ENCODE data around the gene LRCH1.

Gene LRCH1

DNA sequence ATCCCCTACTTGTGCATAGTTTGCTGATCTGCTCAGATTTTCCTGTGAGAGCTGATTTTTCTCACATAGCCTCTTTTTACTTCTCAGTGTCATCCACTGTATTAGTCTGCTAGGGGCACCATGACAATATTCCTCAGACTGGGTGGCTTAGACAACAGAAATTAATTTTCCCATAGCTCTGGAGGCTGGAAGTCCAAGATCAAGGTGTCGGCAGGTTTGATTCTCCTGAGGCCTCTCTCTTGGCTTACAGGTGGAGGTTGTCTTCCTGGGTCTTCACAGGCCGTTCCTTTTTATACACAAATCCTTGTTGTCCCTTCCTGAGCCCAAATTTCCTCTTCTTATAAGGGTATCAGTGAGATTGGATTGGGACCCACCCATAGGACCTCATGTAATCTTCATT lies 9.2 kb downstream of the LRCH1 start:
- DNase-seq: no peak

DNA sequence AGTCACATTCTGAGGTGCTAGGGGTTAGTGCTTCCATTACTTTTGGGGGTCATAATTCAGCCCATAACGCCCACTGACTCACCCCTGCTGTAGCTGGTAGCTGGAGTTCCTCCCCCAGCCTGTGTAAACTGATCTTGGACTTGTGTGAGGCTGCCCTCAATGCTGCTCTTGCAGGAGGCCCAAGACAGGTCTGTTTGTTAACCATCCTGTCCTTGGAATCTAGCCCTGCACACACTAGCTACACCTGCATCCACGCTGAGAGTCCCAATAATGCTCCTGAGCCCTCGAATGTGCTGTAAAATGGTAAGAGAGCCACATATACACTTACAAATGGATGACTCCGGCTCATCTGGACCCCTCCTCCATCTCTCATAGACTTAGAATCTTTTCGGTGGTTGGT lies 9.6 kb downstream of the LRCH1 start:
- no peak for DNase-seq

DNA sequence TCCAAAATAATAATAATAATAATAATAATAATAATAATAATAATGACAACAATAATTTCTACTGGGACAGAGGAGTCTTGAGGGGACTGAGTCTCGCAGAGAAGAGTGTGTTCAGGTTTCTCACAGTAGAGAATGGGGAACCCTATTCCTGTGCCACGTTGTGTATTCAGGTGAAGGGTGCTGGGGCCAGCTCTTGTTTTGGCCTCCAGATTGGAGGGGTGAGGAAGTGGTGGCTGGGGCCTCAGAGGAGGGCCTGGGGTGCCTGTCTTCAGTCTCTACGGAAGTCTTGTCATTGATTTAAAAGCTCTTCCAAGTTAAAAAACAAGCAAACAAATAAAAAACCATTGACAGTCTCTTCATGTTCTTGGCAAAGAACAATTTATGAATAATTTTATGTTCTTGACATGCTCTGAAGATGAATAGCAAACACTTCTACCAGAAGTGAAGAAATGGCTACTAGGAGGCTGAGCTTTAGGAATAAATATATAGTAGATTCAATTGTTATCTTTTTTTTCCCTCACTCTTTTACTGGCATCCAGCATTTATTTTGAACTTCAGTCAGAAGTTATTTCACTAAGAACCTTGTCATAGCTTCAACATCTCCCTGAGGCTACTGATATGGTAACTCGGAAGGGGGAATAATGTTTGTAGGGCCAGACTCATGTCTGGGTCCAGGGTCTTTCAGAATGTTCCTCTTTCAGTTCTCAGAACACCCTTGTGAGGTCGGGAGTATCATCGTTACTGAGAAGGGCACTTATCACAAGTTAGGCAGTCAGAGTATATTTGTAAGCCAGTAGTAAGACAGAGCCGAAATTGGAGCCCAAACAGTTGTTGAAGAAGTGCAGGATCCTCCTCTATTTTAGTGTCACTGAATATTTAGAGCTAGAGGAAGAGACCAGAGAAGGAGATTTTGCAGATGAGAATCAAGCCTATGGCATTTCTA lies 13.1 kb downstream of the LRCH1 start:
- no peak for DNase-seq

DNA sequence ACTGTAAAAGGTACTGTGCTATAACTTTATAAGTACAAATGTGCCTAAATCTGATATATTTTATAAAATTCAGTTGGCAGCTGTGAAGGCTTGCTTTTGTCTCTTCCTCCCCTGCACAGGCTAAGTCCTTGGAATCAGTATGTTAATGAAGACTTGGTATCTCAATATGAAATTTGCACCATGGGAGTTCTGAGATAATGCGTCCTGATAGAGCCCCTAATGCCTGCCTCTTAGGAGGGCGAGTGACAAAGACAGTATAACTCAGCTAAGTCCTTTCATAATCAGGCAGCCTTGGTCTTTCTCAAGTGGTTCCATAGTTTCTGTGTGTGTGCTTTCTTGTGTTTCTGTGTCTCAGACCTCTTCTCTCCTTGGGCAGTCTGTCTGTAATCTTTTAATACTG lies 14.7 kb downstream of the LRCH1 start:
- no peak for DNase-seq

DNA sequence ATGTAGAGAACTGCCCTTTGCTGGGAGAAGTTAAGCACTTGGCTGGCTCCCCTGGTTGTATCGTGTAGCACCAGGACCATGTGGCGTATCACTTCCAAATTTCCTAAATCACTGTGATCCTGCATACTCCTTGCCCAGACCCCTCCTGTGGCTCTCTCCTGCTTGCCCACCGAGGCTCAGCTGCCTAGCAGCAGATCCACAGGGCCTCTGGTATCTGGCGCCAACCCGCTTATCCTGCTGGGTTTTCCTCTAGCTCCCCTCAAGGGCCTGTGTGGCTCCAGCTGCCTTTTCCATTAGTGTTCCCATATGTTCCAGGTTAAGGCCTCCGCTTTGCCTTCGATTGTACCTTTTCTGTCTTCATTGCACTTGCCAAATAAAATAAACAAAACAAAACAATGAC lies 16.5 kb downstream of the LRCH1 start:
- no peak for DNase-seq

DNA sequence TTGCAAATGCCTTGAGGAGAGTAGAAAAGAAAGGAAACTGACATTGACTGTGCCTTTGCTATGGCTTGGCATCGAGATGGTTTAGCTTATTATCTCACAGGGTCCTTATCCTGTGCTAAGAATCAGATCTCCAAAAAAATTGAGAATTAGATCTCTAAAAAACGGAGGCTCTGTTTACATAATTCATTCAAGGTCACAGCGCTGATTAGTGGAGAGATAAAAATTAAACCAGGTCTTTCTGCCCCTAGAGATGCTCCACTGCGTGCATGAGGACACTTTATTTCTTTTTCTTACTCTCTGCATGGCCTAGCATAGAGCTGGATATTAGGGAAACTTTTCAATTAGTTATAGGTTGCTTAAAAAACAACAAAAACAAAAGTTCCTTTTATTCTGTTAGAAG lies 17.3 kb downstream of the LRCH1 start:
- DNase-seq: no peak

DNA sequence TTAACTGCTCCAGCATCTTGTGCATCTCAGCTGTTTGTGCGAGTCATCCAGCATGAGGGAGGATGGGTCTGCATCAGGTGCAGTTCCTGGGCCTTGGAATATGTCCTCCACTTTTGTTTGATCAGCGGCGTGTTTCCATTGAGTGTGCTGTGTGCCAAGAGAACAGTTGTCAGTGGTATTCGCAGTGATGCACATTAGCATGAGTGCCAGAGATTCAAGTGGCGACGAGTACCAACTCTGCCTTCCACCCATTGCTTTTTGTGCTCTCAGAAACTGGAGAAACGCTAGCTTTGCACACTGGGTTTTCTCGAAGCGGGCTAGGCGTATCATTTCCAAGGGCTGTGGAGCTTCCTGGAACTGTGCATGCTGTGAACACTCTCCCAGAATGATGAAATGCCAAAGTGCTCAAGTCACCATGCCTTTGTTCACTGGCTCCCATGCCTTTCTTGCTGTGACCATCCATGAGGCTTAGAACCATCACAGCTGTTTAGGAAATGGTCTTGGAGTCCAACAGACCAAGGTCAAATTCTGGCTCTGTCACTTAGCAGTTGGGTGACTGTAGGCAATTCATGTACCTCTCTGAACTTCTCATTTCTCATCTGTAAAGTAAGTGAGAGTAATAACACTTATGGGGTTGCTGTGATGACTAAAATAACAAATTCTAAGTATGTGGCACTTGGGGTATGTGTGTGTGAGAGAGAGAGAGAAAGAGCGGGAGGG lies 18.4 kb downstream of the LRCH1 start:
- DNase-seq: peak; percentile 83

DNA sequence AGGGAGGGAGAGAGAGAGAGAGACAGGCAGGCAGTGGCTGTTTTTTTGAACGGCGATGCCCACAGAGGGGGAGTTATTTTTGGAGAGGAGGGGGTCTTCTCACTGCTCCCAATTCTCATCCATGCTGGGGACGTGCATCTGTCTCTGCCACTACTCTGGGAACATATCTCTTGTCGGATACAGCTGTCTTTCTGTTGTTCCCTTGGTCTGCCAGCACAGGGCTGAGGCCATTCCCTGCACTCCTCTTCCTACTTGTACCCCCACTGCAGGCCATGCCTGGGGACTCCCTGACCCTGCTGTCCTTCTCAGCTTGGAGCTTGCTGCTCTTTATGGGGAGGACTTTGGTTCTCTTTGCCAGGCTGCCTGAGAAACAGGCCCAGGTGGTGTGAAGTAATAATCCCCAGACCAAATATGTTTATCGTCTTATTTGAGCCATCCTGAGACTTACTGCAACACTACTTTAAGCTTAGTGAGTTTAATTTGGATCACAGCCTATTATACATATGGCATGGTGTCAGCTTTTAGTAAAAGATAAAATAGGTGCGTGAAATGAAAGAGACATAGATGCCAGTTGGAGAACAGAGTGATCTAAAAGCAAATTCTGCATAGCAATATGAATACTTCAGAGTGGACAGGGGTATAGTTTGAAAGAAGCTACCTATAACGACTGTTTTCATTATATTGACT lies 19.1 kb downstream of the LRCH1 start:
- DNase-seq: no peak

DNA sequence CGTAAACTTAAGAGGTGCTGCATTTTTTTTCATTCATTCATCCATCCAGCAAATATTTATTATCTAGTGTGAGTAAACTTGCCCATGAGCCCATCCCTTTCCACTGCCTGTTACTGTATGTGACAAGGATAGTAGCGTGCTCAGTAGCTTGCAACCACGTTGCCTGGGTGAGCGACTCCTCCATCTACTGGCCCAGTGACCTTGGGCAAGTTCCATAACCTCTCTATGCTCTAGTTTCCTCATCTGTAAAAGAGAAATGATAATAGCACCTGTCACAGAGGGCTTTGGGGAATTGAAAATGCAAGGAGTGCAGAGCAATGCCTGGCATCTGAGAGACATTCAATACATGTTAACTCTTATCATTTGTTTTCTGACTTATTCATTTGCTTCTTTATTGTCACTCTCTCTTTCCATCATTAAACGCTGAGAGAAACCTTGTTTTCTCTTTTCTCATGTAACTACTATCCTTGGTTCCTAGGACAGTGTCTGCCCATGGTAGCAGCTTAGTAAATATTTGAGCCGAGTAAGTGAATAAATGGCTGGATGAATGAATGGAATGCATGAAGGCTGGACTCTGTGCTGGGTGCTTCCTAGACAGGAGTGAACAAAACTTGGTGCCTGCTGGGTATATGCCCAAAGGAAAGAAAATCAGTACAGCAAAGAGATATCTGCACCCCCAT lies 19.9 kb downstream of the LRCH1 start:
- DNase-seq: no peak

DNA sequence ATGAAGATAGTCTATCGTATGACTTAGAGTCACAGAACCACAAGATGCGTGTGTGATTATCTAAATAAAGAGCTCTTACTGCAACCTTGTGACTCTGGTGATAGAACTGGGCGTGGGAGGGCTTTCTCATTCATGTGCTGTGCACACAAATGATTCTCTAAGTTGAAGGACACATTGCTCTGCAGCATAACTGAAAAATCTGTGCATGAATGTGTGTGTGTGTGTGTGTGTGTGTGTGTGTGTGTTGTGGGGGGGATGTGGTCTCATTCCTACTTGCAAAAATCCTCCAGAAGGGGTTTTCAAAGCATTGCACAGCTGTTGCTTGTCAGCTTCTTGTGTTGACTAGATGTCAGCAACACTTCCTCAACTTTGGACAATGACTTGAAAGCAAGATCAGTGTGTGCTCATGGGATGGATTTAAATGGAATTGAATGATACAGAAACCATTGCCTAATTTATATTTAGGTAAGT lies 22.4 kb downstream of the LRCH1 start:
- peak; percentile 72 for DNase-seq

DNA sequence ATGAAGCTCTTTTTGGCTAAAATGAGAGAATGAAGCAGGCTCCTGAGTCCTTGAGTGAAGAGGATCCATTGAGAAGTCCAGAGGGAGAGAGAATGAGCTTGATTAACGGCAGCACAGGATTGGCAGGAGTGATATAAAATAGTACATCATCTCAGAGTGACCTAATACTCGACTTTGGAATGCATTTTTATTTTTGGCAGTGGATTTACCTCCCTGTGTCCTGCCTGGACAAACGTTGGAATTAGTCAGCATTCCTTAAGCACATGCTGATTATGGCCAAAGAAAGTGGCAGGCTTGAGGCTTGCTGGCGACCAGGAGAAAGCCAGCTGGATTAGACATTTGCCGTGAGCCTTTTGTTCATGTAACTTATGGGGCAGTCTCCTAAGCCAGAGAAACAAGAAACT lies 22.9 kb downstream of the LRCH1 start:
- peak; percentile 89 for DNase-seq

DNA sequence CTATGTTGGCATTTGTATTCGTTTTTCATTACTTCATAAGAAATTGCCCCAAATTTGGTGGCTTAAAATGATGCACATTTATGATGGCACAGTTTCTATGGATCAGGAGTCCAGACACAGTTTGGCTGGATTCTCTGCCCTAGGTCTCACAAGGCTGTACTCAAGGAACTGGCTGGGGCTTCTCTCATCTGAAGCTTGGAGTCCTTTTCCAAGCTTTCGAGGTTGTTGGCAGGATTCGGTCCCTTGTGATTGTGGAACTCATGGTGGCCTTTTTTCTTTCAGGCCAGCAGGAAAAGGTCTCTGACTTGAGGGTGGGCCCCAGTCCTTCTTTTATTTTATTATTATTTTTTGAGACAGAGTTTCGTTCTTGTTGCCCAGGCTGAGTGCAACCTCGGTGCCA lies 23.8 kb downstream of the LRCH1 start:
- DNase-seq: no peak

DNA sequence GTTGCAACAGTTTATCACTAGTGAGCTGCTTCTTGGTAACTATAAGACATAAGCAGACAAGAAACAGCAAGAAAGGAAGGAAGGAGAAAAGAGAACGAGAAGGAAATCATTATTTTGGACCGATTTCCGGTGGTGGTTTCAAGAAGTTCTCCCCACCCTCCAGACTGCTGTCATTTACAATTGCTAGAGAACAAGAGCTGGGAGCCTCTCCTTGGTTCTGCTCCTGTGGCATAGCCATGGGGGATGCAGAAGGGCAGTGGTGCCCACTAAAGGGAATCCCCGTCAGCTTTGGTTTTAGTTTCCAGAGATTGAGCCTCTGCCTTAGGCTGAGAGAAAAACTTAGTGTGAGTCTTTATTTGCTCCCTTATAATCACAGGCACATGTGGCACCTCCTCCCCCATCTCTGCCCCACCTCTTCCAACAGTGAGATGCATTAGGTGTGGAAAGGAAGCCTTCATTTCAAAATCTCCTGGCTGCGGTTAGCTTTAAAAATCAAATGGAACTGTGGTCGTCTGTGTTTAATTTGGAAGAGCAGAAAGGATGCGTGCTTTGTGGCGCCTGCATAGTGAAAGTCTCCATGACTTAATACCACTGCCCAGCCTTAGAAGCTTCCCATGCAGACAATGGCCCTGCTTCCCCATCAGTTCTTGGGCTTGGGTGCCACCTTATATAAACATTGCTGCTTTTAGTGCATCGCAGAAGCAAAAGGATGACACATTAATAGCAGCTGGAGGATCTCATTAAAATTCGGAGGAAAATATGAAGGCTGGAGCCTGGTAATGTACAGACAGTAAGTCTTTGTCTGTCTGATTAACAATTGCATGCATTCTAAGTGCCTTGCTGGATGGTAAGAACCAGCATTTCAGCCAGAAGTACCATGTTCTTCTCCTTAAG lies 25.0 kb downstream of the LRCH1 start:
- peak; percentile 55 for DNase-seq

DNA sequence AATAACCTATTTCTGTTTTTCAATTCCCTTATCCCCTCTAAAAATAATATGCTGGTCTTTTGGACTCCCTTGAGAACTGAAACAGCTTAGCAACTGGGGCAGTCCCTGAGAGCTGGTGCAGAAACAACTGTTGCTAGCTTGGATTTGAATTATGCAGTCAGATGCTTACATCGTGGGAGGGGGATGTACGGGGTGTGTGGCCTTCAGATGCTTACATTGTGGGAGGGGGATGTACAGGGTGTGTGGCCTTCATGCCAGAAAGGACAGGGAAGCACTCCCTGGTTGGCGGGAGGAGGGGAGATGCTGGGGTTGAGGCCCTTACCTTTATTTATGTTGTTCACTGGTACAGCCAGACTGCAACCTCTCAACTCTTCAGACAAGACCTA lies 25.6 kb downstream of the LRCH1 start:
- no peak for DNase-seq

DNA sequence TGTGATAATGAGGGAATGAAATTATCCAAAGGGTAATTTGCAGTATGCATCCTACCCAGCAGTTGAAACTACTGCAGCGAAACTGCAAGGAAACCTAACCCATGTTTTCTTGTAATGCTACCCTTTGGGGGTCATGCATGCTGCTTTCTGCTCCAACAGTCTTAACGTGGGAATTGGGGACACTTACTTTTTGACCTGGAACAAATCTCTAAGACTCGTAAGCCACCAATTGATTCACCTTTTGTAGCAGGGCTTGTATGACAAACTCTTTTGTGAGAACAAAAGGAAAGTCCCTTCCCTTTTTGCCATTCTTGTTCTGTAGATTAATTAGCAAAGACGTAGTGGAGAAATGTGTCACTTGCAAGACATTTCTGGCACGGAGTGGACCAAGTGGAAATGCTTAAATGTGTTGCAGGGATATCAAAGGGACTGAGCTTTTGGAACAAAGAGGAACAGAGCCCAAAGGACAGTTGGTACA lies 27.4 kb downstream of the LRCH1 start:
- no peak for DNase-seq

DNA sequence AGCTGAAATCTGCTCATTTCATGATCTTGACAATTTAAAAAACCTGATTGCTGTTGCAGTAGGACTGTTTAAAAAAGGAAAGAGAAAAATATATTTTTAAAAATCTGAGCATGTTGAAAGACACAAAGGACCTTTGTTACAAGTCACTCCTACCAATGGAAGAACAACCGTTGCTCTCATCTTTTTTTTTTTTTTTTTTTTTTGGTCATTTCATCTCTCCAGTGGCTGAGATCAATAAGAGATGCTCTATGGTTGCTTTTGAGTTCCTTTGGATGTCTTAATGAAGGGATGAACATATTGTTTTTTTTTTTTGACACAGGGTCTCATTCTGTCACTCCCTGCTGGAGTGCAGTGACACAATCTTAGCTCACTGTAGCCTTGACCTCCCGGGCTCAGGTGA lies 29.2 kb downstream of the LRCH1 start:
- no peak for DNase-seq

DNA sequence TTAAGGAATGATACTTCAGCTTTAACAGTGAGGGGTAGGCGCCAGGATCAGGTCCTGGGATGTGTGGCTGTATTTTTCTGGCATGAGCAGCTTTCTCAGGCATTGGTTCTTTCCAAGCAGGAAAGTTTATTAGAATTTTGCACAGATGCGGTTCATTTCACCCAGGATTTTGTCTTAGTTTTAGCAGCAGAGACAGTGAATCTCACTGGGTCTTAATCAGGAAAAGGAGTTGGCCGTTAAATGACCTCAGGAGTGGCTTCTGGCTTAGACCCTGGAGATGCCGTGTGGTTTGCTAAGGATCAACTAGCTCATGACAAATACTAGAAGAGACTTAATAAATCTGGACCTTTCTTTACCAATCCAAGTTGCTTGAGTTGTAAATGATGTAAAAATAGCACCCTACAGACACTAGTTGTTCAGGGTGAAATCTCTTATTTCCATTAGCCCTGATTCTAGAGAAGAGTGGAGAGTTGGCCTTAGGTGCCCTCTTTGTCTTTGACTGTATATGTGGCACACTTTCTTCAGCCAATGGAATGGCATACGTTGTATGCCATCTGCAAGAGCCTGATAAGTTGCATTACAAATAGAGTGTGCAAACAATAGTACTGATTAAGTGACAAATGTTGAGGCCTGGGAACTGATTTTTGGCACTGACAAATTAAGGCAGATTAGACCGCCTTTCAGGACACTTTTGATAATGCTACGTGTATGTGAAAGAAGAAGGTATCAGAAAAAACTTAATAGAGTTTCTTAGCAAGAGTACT lies 34.0 kb downstream of the LRCH1 start:
- DNase-seq: no peak

DNA sequence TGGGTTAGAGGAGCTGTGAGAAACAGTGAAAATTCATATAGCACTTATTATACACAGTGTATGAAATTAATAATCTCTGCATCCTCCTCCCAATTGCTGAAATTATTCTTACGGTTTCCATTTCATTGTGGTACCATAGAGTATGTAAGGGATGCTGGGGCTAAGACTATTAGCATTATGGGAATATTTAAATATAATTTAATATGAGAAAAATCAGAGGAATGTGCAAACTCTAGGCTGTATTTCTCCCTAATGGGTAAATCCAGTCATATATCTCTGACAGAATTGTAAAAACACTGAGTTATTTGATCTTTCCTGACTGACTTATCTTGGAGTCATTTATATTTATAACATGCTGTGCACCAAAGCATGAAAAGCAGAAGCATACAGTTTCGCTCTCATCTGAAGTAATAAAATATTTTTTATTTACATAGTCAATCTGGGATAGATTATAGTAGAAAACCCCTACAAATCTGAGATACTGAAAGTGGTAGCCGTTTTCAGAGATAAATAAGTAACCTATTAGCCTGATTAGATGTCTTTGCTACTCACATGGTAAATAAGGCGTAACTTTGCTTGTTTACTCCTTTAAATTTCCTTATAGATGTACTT lies 34.9 kb downstream of the LRCH1 start:
- DNase-seq: peak; percentile 42

DNA sequence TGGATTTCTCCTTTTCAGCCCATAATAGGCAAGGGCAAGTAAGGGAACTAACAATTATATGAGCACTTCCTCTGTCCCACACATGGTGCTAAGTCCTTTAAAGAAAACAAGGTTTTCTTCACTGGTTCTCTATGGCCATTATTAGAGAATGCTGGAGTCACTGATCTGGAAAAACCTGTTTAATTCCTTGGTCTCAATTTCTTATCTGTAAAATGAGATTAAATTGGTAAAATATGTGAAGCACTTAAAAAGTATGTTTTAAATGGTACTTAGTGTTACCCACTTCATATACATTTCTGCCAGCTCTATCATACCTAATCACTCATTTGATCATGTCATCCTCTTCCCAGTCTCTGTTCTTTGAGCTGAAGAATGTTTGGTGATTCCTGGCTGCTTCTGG lies 39.4 kb downstream of the LRCH1 start:
- no peak for DNase-seq

DNA sequence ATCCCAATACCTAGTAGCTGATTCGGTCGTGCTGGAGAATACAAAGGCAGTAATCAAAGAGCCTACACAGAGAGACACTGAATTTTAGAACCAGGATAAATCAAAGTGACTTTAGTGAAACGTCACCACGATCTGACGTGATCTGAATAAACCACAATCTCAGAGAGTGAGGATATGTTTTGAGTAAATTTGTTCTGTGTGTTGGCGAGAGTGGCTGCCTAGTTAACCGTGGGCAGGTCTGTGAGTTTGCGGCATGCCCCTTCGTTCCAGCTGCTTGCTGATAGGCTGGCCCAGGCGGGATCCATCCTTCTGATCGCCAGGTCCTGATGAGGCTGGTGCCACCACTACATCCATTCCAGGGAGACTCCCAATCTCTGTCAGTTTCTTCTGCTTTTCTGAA lies 40.4 kb downstream of the LRCH1 start:
- no peak for DNase-seq

All from fibroblast of skin of scalp (primary cell).